K562 (cell line): ENCODE measurements around the gene GTPBP2. TPM values are rescaled to one million over a fixed set of nuclear protein-coding genes. Genes with fewer than 3 reads are reported as not detected.

Experiments
- ATAC-seq: fragments of 200-7000 bp; cut with Tn5 transposase; 3 replicates; pipeline ENCODE4 v1.9.1; 2020; ENCODE audit warnings: moderate library complexity
- BruUV-seq: library from RNA; stranded (reverse); fragments of 400-500 nt; replicated peaks from 2 replicates; lab custom pipeline; 2021; lab: Mats Ljungman, UMichigan
- CTCF ChIA-PET: fragments of 300-600 bp; formaldehyde crosslinking; extraction: SDS; loops from one replicate; lab custom pipeline; 2021; ENCODE audit warnings: low intra/inter-chr PET ratio; lab: Yijun Ruan, JAX
- POLR2A ChIA-PET: fragments of 300-600, 350-650 bp; sonication (Branson Sonifier 250); formaldehyde crosslinking; extraction: SDS; loops from one replicate; lab custom pipeline; 2021; ENCODE audit warnings: antibody characterized with exemption, inconsistent platforms; lab: Yijun Ruan, JAX
- DNase-seq, 4 experiments: peaks; one replicate each; pipeline versions ENCODE4 v3.0.0 to v3.0.0-alpha.2; 2011 to 2018; ENCODE audit warnings: low spot score in 3 of 4, mixed read lengths in 3 of 4; ENCODE audit errors: extremely low read depth in 1 of 4
- FAIRE-seq: peaks from 2 replicates; lab custom pipeline; 2011; peaks lifted over from hg19 to GRCh38; lab: Jason Lieb, UNC
- H2AFZ ChIP-seq: 2 replicates; pipeline ENCODE4 v1.6.0; 2011; ENCODE audit warnings: low read depth, low read length, control low read depth, inconsistent platforms
- H3K27ac ChIP-seq: fragments of 200-600 bp; 3 replicates; pipeline ENCODE4 v1.8.0; 2011; ENCODE audit warnings: low read depth, mild to moderate bottlenecking, control low read depth, inconsistent platforms, low read length, moderate library complexity, mixed read lengths; ENCODE audit errors: extremely low read depth
- H3K27me3 ChIP-seq, 2 experiments: fragments of 300-600 bp in 1 of 2; 2 replicates in 1 of 2; 3 replicates in 1 of 2; pipeline versions ENCODE4 v1.6.0 to v1.8.0; 2011; ENCODE audit warnings: inconsistent platforms in 2 of 2, low read length in 2 of 2, mild to moderate bottlenecking in 1 of 2, mixed read lengths in 1 of 2, moderate library complexity in 1 of 2; ENCODE audit not compliant: control insufficient read depth in 2 of 2, insufficient read depth in 2 of 2
- H3K36me3 ChIP-seq: fragments of 300-600 bp; 3 replicates; pipeline ENCODE4 v1.8.0; 2011; ENCODE audit warnings: mild to moderate bottlenecking, low read length, inconsistent platforms; ENCODE audit not compliant: control insufficient read depth, insufficient read depth
- H3K4me1 ChIP-seq, 2 experiments: fragments of 200-600 bp in 1 of 2; replicated peaks in 1 of 2; 2 replicates in 1 of 2; 3 replicates in 1 of 2; pipeline versions ENCODE4 v1.5.1 to v1.8.0; 2011; ENCODE audit warnings: inconsistent platforms in 2 of 2, low read length in 2 of 2, mild to moderate bottlenecking in 1 of 2, mixed read lengths in 1 of 2, moderate library complexity in 1 of 2; ENCODE audit not compliant: control insufficient read depth in 2 of 2, insufficient read depth in 2 of 2
- H3K4me2 ChIP-seq: 2 replicates; pipeline ENCODE4 v1.6.1; 2011; ENCODE audit warnings: low read length, control low read depth, inconsistent platforms, mixed read lengths; ENCODE audit not compliant: insufficient read depth
- H3K4me3 ChIP-seq: fragments of 200-600 bp; sonication (generic), shearing (Covaris generic); 2 replicates; pipeline ENCODE4 v1.5.1; 2016; ENCODE audit warnings: control low read depth, inconsistent platforms
- H3K79me2 ChIP-seq: fragments of 200-600 bp; 3 replicates; pipeline ENCODE4 v1.8.0; 2011; ENCODE audit warnings: low read length, inconsistent platforms; ENCODE audit not compliant: control insufficient read depth, insufficient read depth
- H3K9ac ChIP-seq, 2 experiments: 2 replicates each; pipeline versions ENCODE4 v1.6.0 to v1.6.1; 2011; ENCODE audit warnings: low read depth in 2 of 2, low read length in 2 of 2, control low read depth in 1 of 2, inconsistent platforms in 1 of 2, mild to moderate bottlenecking in 1 of 2, mixed read lengths in 1 of 2; ENCODE audit not compliant: insufficient read depth in 1 of 2
- H3K9me1 ChIP-seq: one replicate; pipeline ENCODE4 v1.6.0; 2011; ENCODE audit warnings: inconsistent platforms, mild to moderate bottlenecking, low read length, moderate library complexity; ENCODE audit not compliant: control insufficient read depth, insufficient read depth
- H3K9me3 ChIP-seq: replicated peaks from 2 replicates; pipeline ENCODE4 v1.5.1; 2011; ENCODE audit warnings: low read depth, low read length, inconsistent platforms; ENCODE audit not compliant: control insufficient read depth, insufficient read depth
- H4K20me1 ChIP-seq: replicated peaks from 2 replicates; pipeline ENCODE4 v1.6.1; 2011; ENCODE audit warnings: low read length, inconsistent platforms, mixed read lengths; ENCODE audit not compliant: control insufficient read depth, insufficient read depth
- CTCF ChIP-seq, 3 experiments: IDR thresholded peaks in 2 of 3; conservative IDR thresholded peaks in 1 of 3; 2 replicates each; pipeline ENCODE4 v1.5.1; 2011 to 2012; ENCODE audit warnings: low read length in 3 of 3, mild to moderate bottlenecking in 3 of 3, control low read depth in 2 of 3, improper control_type of control experiment in 1 of 3, inconsistent platforms in 1 of 3, low read depth in 1 of 3, mixed read lengths in 1 of 3, moderate library complexity in 1 of 3; ENCODE audit not compliant: insufficient read depth in 2 of 3
- HNRNPK ChIP-seq: fragments of 200-400 bp; formaldehyde crosslinking; IDR thresholded peaks from one replicate; pipeline ENCODE4 v1.6.1; 2018; ENCODE audit warnings: mild to moderate bottlenecking, low read depth, low read length; ENCODE audit not compliant: poor library complexity, severe bottlenecking
- ZBTB1 ChIP-seq: sonication (generic); formaldehyde crosslinking; IDR thresholded peaks from 2 replicates; pipeline ENCODE4 v1.8.1; 2023; ENCODE audit warnings: missing genetic modification reagents, low read depth, mild to moderate bottlenecking, borderline replicate concordance
- WGBS: fragments of 100-300 bp; shearing (Covaris generic); methylation state at CpG from one replicate; pipeline ENCODE4 v1.1.6; 2016; ENCODE audit warnings: low coverage, mixed read lengths; ENCODE audit not compliant: insufficient coverage; ENCODE audit errors: missing lambda C conversion rate; 5-methylcytosine and 5-hydroxymethylcytosine counted together
- in situ Hi-C: fragments of 300-500 bp; cut with MboI; formaldehyde crosslinking; loops from 4 replicates; pipeline ENCODE4 v1.15.0; 2018; ENCODE audit warnings: inconsistent platforms, mixed read lengths
- intact Hi-C: fragments of 100-400 bp; cut with micrococcal nuclease; formaldehyde crosslinking; loops from 2 replicates; pipeline ENCODE4 v1.14.2; 2022
- polyA plus RNA-seq, 8 experiments: library from polyadenylated mRNA; depleted of rRNA in 4 of 8; stranded (reverse) in 5 of 8; unstranded in 3 of 8; fragments of >200 nt; fragmentation: Nextera tagmentation in 2 of 8; fragmentation: Illumina TruSeq in 1 of 8; extraction: Ambion mirVana in 2 of 8; extraction: Trizol in 1 of 8; gene quantifications; 2 replicates each; pipeline versions ENCODE4 v1.2.1 to v1.2.3, GENCODE V29; 2011 to 2014; ENCODE audit warnings: inconsistent platforms in 1 of 8, missing spikeins in 1 of 8
- total RNA-seq, 7 experiments: library from RNA; depleted of rRNA in 6 of 7; stranded (reverse); fragments of >200 nt in 6 of 7; fragmentation: Illumina TruSeq in 2 of 7; extraction: Trizol in 2 of 7; gene quantifications; 2 replicates each; pipeline versions ENCODE4 v1.2.1 to v1.2.3, GENCODE V29; 2011 to 2021; ENCODE audit warnings: low replicate concordance in 1 of 7

GTPBP2 gene
- total and polyA plus RNA-seq, 9 of the 15 experiments (the other 6 are each of a cell fraction or from before 2014, with no cell fraction given): 48.4 to 196 (median 111) TPM

- TF ChIP-seq CTCF (IDR thresholded peaks at IDR 0.05 in 2 of 3, conservative IDR thresholded peaks at IDR 0.05 in 1 of 3; ENCODE audit: insufficient read depth in 2 of 3, low read depth in 1 of 3, low read length in 3 of 3): peak; percentile 73 to 90 (median 87)
These were observed 20.7 kb downstream of the GTPBP2 start (continued) for GRCh38 chr6:43608310-43608763.

- CTCF ChIA-PET: no interaction called here
- Histone ChIP-seq H4K20me1 (no peaks in the 10 kb centered on the region), H3K9me3 (no peaks in the 10 kb centered on the region), H3K4me2 (no peak overlapping the region), H3K36me3 (peaks cover 80% of the 10 kb centered on the region), H3K27ac (no peak overlapping the region), H3K9ac (no peak overlapping the region), H3K79me2 (no peaks in the 10 kb centered on the region), H3K27me3 (no peaks in the 10 kb centered on the region), H2AFZ (no peak overlapping the region), H3K4me1 (peaks cover 3 to 14% of the 10 kb centered on the region in 2 experiments; a peak in 4 of 5 replicates), H3K4me3 (no peak overlapping the region), H3K9me1 (no peaks in the 10 kb centered on the region)
- WGBS: 96% methylated on average over 2 of the region's 2 CpGs
- ATAC-seq: no peak
- POLR2A ChIA-PET: interaction anchor here (1.0 to 6.5 kb wide), 5 partner anchors 7 to 23 kb away, joined by 3 to 51 read pairs (median 4); partner anchors contain the start of gene GTPBP2
- no TSS peak for BruUV-seq
- TF ChIP-seq HNRNPK (peak; percentile 53), ZBTB1 (CRISPR knock-in tag) (no peak)
- intact Hi-C loops: no loop called here
- in situ Hi-C loops: no loop called here
- no peak for FAIRE-seq
- no peak for DNase-seq
These were observed 23.0 kb downstream of the GTPBP2 start for GRCh38 chr6:43606019-43606418.
